ENCODE results near the gene PLCD1. TPM values are rescaled to one million over a fixed set of nuclear protein-coding genes. Genes with fewer than 3 reads are reported as not detected.

PLCD1 gene
- total RNA-seq, 1 donor from 2014 or later, result 36.9 TPM

DNA sequence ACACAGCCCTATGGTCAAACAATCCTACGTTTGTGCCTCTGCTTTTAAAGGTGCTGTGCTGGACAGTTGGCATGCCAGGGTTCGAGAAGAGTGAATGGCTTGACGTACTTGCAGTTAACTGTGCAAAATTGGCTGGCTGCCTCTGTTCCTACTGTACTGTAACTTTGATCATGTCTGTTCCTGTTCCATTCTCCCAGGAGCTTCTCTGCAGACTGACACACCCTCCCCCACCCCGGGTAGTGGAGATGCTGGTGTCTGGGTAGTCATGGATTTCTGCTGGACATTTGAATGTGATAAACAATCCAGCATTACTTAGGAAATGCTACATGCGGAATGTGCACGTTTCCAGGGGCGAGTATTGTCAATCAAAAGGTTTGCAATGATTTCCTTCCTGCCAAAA, 45.4 kb downstream of the PLCD1 start:
- Mint-ChIP-seq H3K9me3 (no peaks in the 10 kb centered on the region), H3K36me3 (ENCODE audit: low read depth) (no peaks in the 10 kb centered on the region), H3K27me3 (ENCODE audit: low read depth) (no peaks in the 10 kb centered on the region), H3K27ac (ENCODE audit: unreplicated experiment) (no peak overlapping the region), H3K4me3 (no peak overlapping the region), H3K4me1 (no peaks in the 10 kb centered on the region)
- TF ChIP-seq, protein P1, sequence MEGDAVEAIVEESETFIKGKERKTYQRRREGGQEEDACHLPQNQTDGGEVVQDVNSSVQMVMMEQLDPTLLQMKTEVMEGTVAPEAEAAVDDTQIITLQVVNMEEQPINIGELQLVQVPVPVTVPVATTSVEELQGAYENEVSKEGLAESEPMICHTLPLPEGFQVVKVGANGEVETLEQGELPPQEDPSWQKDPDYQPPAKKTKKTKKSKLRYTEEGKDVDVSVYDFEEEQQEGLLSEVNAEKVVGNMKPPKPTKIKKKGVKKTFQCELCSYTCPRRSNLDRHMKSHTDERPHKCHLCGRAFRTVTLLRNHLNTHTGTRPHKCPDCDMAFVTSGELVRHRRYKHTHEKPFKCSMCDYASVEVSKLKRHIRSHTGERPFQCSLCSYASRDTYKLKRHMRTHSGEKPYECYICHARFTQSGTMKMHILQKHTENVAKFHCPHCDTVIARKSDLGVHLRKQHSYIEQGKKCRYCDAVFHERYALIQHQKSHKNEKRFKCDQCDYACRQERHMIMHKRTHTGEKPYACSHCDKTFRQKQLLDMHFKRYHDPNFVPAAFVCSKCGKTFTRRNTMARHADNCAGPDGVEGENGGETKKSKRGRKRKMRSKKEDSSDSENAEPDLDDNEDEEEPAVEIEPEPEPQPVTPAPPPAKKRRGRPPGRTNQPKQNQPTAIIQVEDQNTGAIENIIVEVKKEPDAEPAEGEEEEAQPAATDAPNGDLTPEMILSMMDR (conservative IDR thresholded peaks at IDR 0.05), result no peak
- DNase-seq (ENCODE audit: low read depth, low spot score), result no peak

DNA sequence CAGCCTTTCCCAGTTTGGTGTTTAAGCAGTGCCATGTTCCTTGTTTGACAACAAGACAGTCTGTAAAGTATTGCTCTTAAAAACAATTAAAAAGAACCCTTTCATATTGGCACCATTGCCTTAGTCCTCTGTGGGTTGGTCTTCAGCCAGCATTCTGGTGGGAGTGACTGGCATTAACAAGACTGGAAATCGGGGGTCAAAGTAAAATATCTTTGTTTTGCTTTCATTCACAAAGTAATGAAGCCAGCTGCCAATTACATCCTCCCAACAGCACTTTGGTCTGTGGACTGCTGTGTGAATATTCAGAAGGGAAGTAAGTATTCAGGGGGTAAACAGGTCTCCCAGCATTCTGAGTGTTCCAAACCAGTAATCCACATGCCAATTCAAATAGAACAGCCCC, 47.1 kb downstream of the PLCD1 start:
- no peak overlapping the region for H3K4me3 Mint-ChIP-seq
- no peaks in the 10 kb centered on the region for H3K36me3 Mint-ChIP-seq (ENCODE audit: low read depth)
- DNase-seq (ENCODE audit: low read depth, low spot score), result no peak
- no peak overlapping the region for H3K27ac Mint-ChIP-seq (ENCODE audit: unreplicated experiment)
- TF ChIP-seq, protein P1 (conservative IDR thresholded peaks at IDR 0.05), result no peak
- H3K9me3 Mint-ChIP-seq, result no peaks in the 10 kb centered on the region
- H3K27me3 Mint-ChIP-seq (ENCODE audit: low read depth), result no peaks in the 10 kb centered on the region
- H3K4me1 Mint-ChIP-seq, result no peaks in the 10 kb centered on the region

DNA sequence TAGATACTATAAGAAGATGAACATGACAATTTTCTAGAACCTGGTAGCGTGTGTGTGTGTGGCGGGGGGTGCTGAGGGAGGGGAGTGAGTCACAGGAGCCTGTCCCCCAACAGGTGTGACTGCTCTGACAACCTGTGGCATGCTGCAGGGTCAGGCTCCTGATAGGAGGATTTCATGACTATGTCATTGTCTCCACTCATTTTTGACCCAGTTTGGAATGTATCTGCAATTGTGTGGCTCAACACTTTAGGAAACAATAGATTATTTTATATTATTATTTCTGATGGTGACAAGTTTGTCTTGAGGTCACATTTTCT, 48.1 kb downstream of the PLCD1 start:
- H3K9me3 Mint-ChIP-seq, result no peaks in the 10 kb centered on the region
- no peaks in the 10 kb centered on the region for H3K4me1 Mint-ChIP-seq
- no peak overlapping the region for H3K4me3 Mint-ChIP-seq
- no peak for DNase-seq (ENCODE audit: low read depth, low spot score)
- no peak overlapping the region for H3K27ac Mint-ChIP-seq (ENCODE audit: unreplicated experiment)
- H3K27me3 Mint-ChIP-seq (ENCODE audit: low read depth), result no peaks in the 10 kb centered on the region
- no peaks in the 10 kb centered on the region for H3K36me3 Mint-ChIP-seq (ENCODE audit: low read depth)
- TF ChIP-seq, protein P1 (conservative IDR thresholded peaks at IDR 0.05), result no peak

DNA sequence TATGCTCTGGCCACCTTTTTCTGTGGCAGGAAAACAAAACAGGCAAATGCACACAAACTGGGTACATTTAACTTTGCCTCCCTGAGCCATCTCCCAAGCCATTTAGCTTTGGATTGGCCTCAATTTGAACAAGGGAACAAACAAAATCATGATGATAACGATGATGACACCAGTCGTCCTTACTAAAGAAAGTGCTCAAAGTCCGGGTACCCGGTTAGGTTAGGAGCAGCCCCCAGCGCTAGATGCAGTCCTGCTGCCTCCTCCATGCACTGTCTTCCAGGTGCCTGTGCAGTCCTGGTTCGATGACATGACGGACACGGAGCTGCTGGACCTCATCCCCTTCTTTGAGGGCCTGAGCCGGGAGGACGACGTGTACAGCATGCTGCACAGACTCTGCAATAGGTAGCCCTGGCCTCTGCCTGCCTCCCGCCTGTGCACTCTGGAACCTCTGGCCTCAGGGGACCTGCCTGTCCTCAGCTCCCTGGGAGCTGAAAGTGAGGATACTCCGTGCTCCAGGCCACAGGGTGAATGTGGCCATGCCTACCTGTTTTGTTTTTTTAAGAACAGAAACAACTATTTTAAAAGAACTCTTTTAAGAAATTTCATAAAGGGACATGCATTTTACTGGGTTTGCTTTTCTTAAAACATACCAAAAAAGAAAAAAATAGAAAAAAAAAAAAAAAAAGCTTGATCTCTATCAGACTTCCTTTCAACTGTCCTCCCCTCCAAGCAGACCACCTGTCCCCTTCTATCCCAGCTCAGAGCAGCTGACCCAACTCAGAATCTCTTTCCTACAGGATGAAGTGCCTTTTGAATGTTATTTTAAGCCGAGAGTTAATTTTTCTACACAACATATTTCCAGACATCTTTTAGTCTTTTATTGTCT, 48.7 kb downstream of the PLCD1 start:
- Mint-ChIP-seq H3K27ac (ENCODE audit: unreplicated experiment) (no peak overlapping the region), H3K27me3 (ENCODE audit: low read depth) (no peaks in the 10 kb centered on the region), H3K4me1 (no peaks in the 10 kb centered on the region), H3K9me3 (no peaks in the 10 kb centered on the region), H3K36me3 (ENCODE audit: low read depth) (no peaks in the 10 kb centered on the region), H3K4me3 (no peak overlapping the region)
- TF ChIP-seq, protein P1 (conservative IDR thresholded peaks at IDR 0.05), result no peak
- DNase-seq (ENCODE audit: low read depth, low spot score), result no peak

DNA sequence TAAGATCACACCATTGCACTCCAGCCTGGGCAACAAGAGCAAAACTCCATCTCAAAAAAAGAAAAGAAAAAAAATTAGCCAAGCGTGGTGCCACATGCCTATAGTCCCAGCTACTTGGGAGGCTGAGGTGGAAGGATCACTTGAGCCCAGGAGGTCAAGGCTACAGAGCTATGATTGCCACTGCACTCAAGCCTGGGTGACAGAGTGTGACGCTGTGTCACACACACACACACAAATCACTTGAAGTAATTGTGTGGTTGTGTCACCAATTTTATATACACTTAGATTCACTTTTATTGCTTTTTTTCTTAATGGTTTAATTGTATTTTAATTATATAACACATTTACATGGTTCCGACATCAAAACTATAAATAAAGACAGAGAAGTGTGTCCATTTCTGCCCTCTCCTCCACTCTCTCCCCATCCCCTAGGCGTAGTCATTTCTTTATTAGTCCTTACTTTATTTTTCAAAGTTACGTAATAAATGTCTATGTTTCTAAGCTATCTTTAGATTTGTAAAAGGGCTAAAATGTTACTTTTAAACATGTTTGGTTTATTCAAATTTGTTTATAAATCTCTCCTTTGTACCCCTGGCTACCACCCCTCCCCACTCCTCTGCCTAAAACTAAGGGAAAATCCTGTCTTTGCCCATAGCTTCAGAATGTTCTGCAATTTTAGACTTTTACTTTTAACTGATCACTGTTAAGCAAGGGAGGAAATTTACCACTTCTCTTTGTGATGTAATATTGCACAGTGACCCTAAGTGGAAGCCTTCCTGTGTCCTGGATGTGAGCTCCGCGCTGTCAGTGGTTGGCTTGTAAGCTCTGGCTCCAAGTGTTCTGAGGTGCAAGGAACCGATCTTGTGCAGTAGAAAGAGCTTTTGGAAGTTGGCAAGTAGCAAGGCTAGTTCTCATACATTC, 49.6 kb downstream of the PLCD1 start:
- Mint-ChIP-seq H3K4me1 (peaks cover 1% of the 10 kb centered on the region), H3K27ac (ENCODE audit: unreplicated experiment) (no peak overlapping the region)
- no peak for DNase-seq (ENCODE audit: low read depth, low spot score)

More for the DNA sequence above, 49.6 kb downstream of the PLCD1 start:
- Mint-ChIP-seq H3K27me3 (ENCODE audit: low read depth) (no peaks in the 10 kb centered on the region), H3K4me3 (no peak overlapping the region), H3K36me3 (ENCODE audit: low read depth) (no peaks in the 10 kb centered on the region), H3K9me3 (no peaks in the 10 kb centered on the region)
- TF ChIP-seq, protein P1 (conservative IDR thresholded peaks at IDR 0.05), result no peak

Measured in neural crest cell (in vitro differentiated cells).